Measurements from ENCODE around the gene LRRN4CL. TPM values are rescaled to one million over a fixed set of nuclear protein-coding genes. Genes with fewer than 3 reads are reported as not detected.

The LRRN4CL gene
- total and polyA plus RNA-seq, 7 donors, result 1.8 to 4.8 (median 3.0) TPM

GRCh38 chr11:62719302-62719978, 30.1 kb upstream of the LRRN4CL start:
- no peak overlapping the region for H3K4me3 ChIP-seq
- no peaks in the 10 kb centered on the region for H3K27me3 ChIP-seq (ENCODE audit: insufficient read depth in 3 of 3, low read length in 2 of 3)
- H3K4me1 ChIP-seq, result peaks cover 14% of the 10 kb centered on the region
- no peaks in the 10 kb centered on the region for H3K9me3 ChIP-seq
- DNase-seq (no peak), ATAC-seq (no peak)
- intact Hi-C loops (cut with DNase I), result no loop called here
- TF ChIP-seq CTCF (IDR thresholded peaks at IDR 0.05), result no peak
- WGBS, 3 donors, result 80 to 89% (median 80%) methylated on average over 2 of the region's 2 CpGs
- H3K27ac ChIP-seq, result no peak overlapping the region
- H3K36me3 ChIP-seq (ENCODE audit: insufficient read depth in 1 of 2, low read depth in 1 of 2), result peaks cover 24 to 99% of the 10 kb centered on the region in 2 donors

GRCh38 chr11:62716816-62717215, 27.5 kb upstream of the LRRN4CL start:
- no peaks in the 10 kb centered on the region for H3K9me3 ChIP-seq
- H3K4me3 ChIP-seq, result no peak overlapping the region
- DNase-seq (no peak), ATAC-seq (no peak)
- no peaks in the 10 kb centered on the region for H3K27me3 ChIP-seq (ENCODE audit: insufficient read depth in 3 of 3, low read length in 2 of 3)
- peaks cover 16% of the 10 kb centered on the region for H3K4me1 ChIP-seq
- no peak for TF ChIP-seq CTCF (IDR thresholded peaks at IDR 0.05)
- H3K36me3 ChIP-seq (ENCODE audit: insufficient read depth in 1 of 2, low read depth in 1 of 2), result peaks cover 21 to 99% of the 10 kb centered on the region in 2 donors
- H3K27ac ChIP-seq, result peak overlapping the region; percentile 47
- intact Hi-C loops (cut with DNase I), result no loop called here
- 51 to 69% (median 60%) methylated on average over 11 of the region's 11 CpGs for WGBS, 3 donors

- no peak overlapping the region for H3K27ac ChIP-seq
- H3K9me3 ChIP-seq, result no peaks in the 10 kb centered on the region
- no peak overlapping the region for H3K4me3 ChIP-seq
- H3K36me3 ChIP-seq (ENCODE audit: insufficient read depth in 1 of 2, low read depth in 1 of 2), result peaks cover 19 to 99% of the 10 kb centered on the region in 2 donors
- H3K4me1 ChIP-seq, result peaks cover 16% of the 10 kb centered on the region
- H3K27me3 ChIP-seq (ENCODE audit: insufficient read depth in 3 of 3, low read length in 2 of 3), result no peaks in the 10 kb centered on the region
- DNase-seq (no peak), ATAC-seq (no peak)
- WGBS, 3 donors, result 82 to 91% (median 83%) methylated on average over 5 of the region's 5 CpGs
- no peak for TF ChIP-seq CTCF (IDR thresholded peaks at IDR 0.05)
- intact Hi-C loops (cut with DNase I), result no loop called here
Measured at GRCh38 chr11:62716206-62716605, 26.9 kb upstream of the LRRN4CL start.

- H3K4me3 ChIP-seq, result no peak overlapping the region
- DNase-seq (no peak), ATAC-seq (no peak)
- H3K36me3 ChIP-seq (ENCODE audit: insufficient read depth in 1 of 2, low read depth in 1 of 2), result peaks cover 16 to 99% of the 10 kb centered on the region in 2 donors
- H3K27ac ChIP-seq, result no peak overlapping the region
- intact Hi-C loops (cut with DNase I), result no loop called here
- H3K27me3 ChIP-seq (ENCODE audit: insufficient read depth in 3 of 3, low read length in 2 of 3), result no peaks in the 10 kb centered on the region
- H3K4me1 ChIP-seq, result peaks cover 18% of the 10 kb centered on the region
- WGBS, 3 donors, result 81 to 87% (median 83%) methylated on average over 24 of the region's 24 CpGs
- H3K9me3 ChIP-seq, result no peaks in the 10 kb centered on the region
- no peak for TF ChIP-seq CTCF (IDR thresholded peaks at IDR 0.05)
Measured at GRCh38 chr11:62715150-62716130, 26.1 kb upstream of the LRRN4CL start.
